OCI-LY7 (cell line): Measurements from ENCODE around the gene RAD51.

Source experiments
- CTCF ChIP-seq: fragments of 200-600 bp; sonication (generic); conservative IDR thresholded peaks from 2 replicates; pipeline ENCODE4 v1.5.1; 2014; ENCODE audit warnings: mild to moderate bottlenecking, antibody characterized with exemption, low read length, moderate library complexity, mixed read lengths
- EZH2phosphoT487 ChIP-seq: fragments of 200-600 bp; sonication (generic); IDR thresholded peaks from 2 replicates; pipeline ENCODE4 v1.6.1; 2018; ENCODE audit warnings: low read depth, borderline replicate concordance, mild to moderate bottlenecking, mixed run types, antibody characterized with exemption, low read length, moderate library complexity, mixed read lengths

DNA sequence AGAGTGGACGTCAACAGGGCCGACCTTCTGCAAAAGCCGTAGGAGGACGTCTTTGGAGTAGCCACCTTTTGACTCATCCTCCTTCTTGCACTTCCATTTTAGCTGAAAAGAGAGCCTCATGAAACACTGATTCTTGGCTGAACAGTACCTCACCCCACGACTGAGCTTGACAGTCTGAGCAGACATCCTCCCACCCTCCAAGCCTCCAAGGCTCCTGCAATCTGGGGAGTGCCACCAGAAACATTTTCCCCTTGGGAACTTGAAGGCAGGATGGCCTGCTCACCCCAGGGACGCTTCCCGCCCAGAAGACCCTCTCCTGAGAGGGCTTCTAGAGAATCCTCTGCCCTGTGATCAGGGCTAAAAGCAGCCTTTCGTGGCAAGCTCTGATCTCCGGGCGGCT is 80.0 kb downstream of the RAD51 start:
- no peak for TF ChIP-seq CTCF
- no peak for TF ChIP-seq EZH2phosphoT487
